ENCODE measurements around the gene NR5A1.

Gene NR5A1

GRCh38 chr9:124456341-124457078 lies 50.7 kb downstream of the NR5A1 start:
- TF ChIP-seq CTCF (conservative IDR thresholded peaks at IDR 0.05; ENCODE audit: low read depth, low read length), result no peak
- no peak overlapping the region for H3K4me3 ChIP-seq (ENCODE audit: low read length)
- DNase-seq (ENCODE audit: low read depth), result no peak

GRCh38 chr9:124455820-124456219 lies 51.4 kb downstream of the NR5A1 start:
- no peak for TF ChIP-seq CTCF (conservative IDR thresholded peaks at IDR 0.05; ENCODE audit: low read depth, low read length)
- H3K4me3 ChIP-seq (ENCODE audit: low read length), result no peak overlapping the region
- DNase-seq (ENCODE audit: low read depth), result no peak

- H3K4me3 ChIP-seq (ENCODE audit: low read length), result no peak overlapping the region
- no peak for TF ChIP-seq CTCF (conservative IDR thresholded peaks at IDR 0.05; ENCODE audit: low read depth, low read length)
- DNase-seq (ENCODE audit: low read depth), result no peak
Observed at GRCh38 chr9:124454791-124455443, 52.3 kb downstream of the NR5A1 start.

GRCh38 chr9:124454296-124454695 lies 52.9 kb downstream of the NR5A1 start:
- H3K4me3 ChIP-seq (ENCODE audit: low read length), result no peak overlapping the region
- no peak for TF ChIP-seq CTCF (conservative IDR thresholded peaks at IDR 0.05; ENCODE audit: low read depth, low read length)
- DNase-seq (ENCODE audit: low read depth), result no peak

- no peak overlapping the region for H3K4me3 ChIP-seq (ENCODE audit: low read length)
- no peak for DNase-seq (ENCODE audit: low read depth)
- no peak for TF ChIP-seq CTCF (conservative IDR thresholded peaks at IDR 0.05; ENCODE audit: low read depth, low read length)
Observed at GRCh38 chr9:124453586-124454191, 53.5 kb downstream of the NR5A1 start.

GRCh38 chr9:124452841-124453585 lies 54.2 kb downstream of the NR5A1 start:
- no peak overlapping the region for H3K4me3 ChIP-seq (ENCODE audit: low read length)
- no peak for DNase-seq (ENCODE audit: low read depth)
- TF ChIP-seq CTCF (conservative IDR thresholded peaks at IDR 0.05; ENCODE audit: low read depth, low read length), result no peak

Measured in retinal pigment epithelial cell (primary cell).